Nephron (organoid): Measurements from ENCODE around the gene PLA2G7.

ENCODE experiments used
- H3K27ac Mint-ChIP-seq, 3 experiments: 2 replicates each; pipeline ENCODE4 v1.8.0; 2020; ENCODE audit warnings: mixed read lengths in 3 of 3, mild to moderate bottlenecking in 2 of 3, moderate library complexity in 1 of 3
- H3K27me3 Mint-ChIP-seq: 2 replicates; pipeline ENCODE4 v1.8.0; 2021; ENCODE audit warnings: low read depth, mild to moderate bottlenecking, moderate library complexity, mixed read lengths
- H3K36me3 Mint-ChIP-seq: 2 replicates; pipeline ENCODE4 v1.8.0; 2020; ENCODE audit warnings: low read depth, mixed read lengths
- H3K4me1 Mint-ChIP-seq: 2 replicates; pipeline ENCODE4 v1.8.0; 2020; ENCODE audit warnings: mixed read lengths
- H3K4me3 Mint-ChIP-seq, 3 experiments: 2 replicates each; pipeline ENCODE4 v1.8.0; 2020; ENCODE audit warnings: mild to moderate bottlenecking in 3 of 3, mixed read lengths in 3 of 3, moderate library complexity in 2 of 3
- H3K9me3 Mint-ChIP-seq: 2 replicates; pipeline ENCODE4 v1.8.0; 2020; ENCODE audit warnings: mixed read lengths
- TF ChIP-seq, protein P1 (sequence below), 3 experiments: fragments of 200-600 bp; sonication (generic); IDR thresholded peaks; one replicate each; pipeline ENCODE4 v1.5.0; 2021; ENCODE audit warnings: antibody characterized with exemption in 3 of 3; ENCODE audit not compliant: unreplicated experiment in 3 of 3

Gene PLA2G7

DNA sequence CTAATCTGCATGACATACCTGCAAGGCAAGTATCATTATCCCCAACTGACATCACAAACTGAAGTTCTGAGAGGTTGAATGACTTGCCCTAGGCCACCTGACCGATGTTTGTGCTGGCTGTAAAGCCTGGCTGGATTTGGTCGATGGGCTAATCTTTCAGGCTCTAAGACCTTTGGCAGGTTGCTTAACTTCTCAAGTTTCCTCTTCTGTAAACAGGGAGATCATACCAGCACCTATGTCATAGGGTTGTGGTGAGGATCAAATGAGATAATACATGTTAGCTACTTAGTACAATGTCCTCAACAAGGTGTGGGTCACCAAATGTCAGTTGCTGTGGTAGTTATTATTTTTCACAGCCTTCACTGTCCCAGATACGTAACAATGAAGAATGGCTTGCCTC lies 25.8 kb upstream of the PLA2G7 start:
- H3K36me3 Mint-ChIP-seq, result no peaks in the 10 kb centered on the region
- no peak overlapping the region for H3K4me3 Mint-ChIP-seq
- H3K9me3 Mint-ChIP-seq, result no peaks in the 10 kb centered on the region
- H3K27me3 Mint-ChIP-seq, result no peaks in the 10 kb centered on the region
- no peaks in the 10 kb centered on the region for H3K4me1 Mint-ChIP-seq
- H3K27ac Mint-ChIP-seq, result no peak overlapping the region
- TF ChIP-seq, protein P1, sequence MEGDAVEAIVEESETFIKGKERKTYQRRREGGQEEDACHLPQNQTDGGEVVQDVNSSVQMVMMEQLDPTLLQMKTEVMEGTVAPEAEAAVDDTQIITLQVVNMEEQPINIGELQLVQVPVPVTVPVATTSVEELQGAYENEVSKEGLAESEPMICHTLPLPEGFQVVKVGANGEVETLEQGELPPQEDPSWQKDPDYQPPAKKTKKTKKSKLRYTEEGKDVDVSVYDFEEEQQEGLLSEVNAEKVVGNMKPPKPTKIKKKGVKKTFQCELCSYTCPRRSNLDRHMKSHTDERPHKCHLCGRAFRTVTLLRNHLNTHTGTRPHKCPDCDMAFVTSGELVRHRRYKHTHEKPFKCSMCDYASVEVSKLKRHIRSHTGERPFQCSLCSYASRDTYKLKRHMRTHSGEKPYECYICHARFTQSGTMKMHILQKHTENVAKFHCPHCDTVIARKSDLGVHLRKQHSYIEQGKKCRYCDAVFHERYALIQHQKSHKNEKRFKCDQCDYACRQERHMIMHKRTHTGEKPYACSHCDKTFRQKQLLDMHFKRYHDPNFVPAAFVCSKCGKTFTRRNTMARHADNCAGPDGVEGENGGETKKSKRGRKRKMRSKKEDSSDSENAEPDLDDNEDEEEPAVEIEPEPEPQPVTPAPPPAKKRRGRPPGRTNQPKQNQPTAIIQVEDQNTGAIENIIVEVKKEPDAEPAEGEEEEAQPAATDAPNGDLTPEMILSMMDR (IDR thresholded peaks at IDR 0.05; ENCODE audit: unreplicated experiment in 3 of 3), result no peak

DNA sequence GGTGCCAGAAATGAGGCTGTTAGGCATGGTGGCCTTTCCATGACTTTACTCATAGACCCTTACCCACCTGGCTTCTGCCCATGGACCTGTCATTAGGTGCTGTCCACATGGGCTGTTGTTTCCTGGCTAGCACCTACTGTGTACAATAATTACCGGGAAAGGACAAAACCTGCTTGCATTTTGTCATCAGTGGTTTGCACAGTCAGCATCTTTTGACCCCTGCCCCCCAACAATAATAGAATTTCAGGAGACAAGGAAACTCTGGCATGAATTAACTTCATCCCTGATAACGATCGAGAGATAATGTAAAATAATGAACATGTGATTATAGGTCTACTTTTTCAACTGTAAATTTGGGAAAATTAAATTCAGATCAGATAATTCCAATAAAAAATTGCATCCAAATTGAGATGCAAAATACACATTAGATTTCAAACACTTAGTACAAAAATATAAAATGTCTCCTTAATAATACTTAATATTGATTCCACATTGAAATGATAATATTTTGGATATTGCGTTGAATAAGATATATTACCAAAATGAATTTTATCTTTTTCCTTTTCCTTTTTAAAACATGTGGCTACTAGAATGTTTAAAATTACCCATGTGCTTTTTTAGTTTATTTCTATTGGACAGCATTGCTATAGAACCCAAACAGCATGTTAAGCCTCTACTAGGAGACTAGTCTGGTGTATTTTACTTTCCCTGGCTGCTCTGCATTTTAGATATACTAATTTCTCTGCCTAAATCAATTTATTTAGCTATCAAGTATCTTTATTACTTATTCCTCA lies 24.0 kb upstream of the PLA2G7 start:
- Mint-ChIP-seq H3K4me1 (no peaks in the 10 kb centered on the region), H3K9me3 (no peaks in the 10 kb centered on the region), H3K4me3 (no peak overlapping the region), H3K27ac (no peak overlapping the region), H3K27me3 (no peaks in the 10 kb centered on the region), H3K36me3 (no peaks in the 10 kb centered on the region)
- TF ChIP-seq, protein P1 (IDR thresholded peaks at IDR 0.05; ENCODE audit: unreplicated experiment in 3 of 3), result no peak

DNA sequence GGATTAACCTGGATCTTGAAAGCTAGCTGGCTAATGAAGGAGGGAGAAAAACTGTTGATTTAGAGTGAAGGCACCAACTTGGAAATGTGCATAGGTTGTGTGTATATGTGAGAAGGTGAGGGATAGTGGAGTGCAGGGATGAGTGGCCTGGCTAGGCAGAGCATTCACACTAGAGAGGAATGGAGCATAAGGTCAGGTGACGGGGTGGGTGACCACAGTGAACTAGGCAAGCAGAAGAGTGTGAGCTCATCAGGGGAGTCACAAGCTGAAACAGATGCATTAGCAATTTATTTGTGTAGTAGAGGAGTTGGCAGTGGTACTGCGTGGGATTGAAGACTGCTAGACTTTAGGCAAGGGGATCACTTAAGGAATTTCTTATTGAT lies 22.0 kb upstream of the PLA2G7 start:
- no peaks in the 10 kb centered on the region for H3K36me3 Mint-ChIP-seq
- H3K27ac Mint-ChIP-seq, result no peak overlapping the region
- no peak overlapping the region for H3K4me3 Mint-ChIP-seq
- no peaks in the 10 kb centered on the region for H3K9me3 Mint-ChIP-seq
- no peaks in the 10 kb centered on the region for H3K4me1 Mint-ChIP-seq
- H3K27me3 Mint-ChIP-seq, result no peaks in the 10 kb centered on the region
- TF ChIP-seq, protein P1 (IDR thresholded peaks at IDR 0.05; ENCODE audit: unreplicated experiment in 3 of 3), result no peak

DNA sequence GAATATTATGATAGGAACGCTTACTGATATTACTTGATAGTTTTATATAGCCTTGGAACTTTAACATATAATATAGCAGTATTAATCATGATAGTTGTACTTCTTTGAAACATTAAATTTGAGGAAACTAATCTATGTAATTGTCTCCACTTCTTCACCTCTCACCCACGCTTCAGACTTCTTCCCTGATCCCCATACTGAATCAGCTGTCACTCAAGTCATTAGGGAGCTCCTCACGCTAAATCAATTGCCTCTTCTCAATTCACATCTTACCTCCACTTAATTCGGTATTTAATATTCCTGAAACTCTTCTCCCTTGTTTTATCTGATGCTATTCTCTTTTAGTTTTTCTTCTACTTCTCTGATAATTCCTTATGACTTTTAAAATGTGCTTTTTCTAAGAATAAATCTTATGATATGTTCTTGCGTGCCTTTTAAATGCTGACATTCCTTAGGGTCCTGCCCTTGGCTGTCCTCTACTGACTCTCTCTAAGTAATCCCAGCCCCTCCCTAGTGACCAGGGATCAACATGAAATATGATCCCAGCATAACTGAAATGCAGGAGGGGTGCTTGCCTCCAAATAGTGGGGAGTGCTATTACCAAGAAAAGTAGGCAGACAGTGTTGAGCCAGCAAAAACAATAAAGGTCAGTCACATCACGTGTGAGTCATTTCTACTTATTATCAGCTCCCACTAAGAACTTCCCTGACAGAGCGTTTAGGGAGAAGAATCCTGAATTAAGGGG lies 21.5 kb upstream of the PLA2G7 start:
- Mint-ChIP-seq H3K36me3 (no peaks in the 10 kb centered on the region), H3K27ac (no peak overlapping the region), H3K9me3 (no peaks in the 10 kb centered on the region), H3K4me1 (no peaks in the 10 kb centered on the region), H3K4me3 (no peak overlapping the region), H3K27me3 (no peaks in the 10 kb centered on the region)
- TF ChIP-seq, protein P1 (IDR thresholded peaks at IDR 0.05; ENCODE audit: unreplicated experiment in 3 of 3), result no peak

DNA sequence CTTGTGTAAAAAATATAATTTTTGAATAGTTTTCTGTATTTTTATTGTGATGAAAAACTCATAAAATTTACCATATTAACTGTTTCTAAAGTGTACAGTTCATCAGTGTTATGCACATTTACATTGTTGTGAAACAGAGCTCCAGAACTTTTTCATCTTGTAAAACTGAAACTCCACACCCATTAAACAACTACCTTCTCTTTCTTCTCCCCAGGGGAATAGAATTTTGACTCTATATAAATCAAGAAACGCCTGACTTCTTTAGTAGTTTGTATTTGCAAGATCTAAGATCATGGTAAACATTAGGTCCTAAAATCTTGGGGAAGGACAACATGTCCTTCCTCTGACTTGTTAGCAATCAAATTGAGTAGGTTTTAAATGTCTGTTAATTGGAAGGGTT lies 20.7 kb upstream of the PLA2G7 start:
- Mint-ChIP-seq H3K27ac (no peak overlapping the region), H3K4me1 (no peaks in the 10 kb centered on the region), H3K36me3 (no peaks in the 10 kb centered on the region), H3K4me3 (no peak overlapping the region), H3K27me3 (no peaks in the 10 kb centered on the region), H3K9me3 (no peaks in the 10 kb centered on the region)
- TF ChIP-seq, protein P1 (IDR thresholded peaks at IDR 0.05; ENCODE audit: unreplicated experiment in 3 of 3), result no peak
